CD4-positive, alpha-beta T cell (primary cell): ENCODE results near the gene HSP90AB1. TPM values are rescaled to one million over a fixed set of nuclear protein-coding genes. Genes with fewer than 3 reads are reported as not detected.

Source experiments
- ATAC-seq: fragments of 200-7000 bp; cut with Tn5 transposase; one replicate; pipeline ENCODE4 v1.10.0; 2022; ENCODE audit warnings: mild to moderate bottlenecking; ENCODE audit not compliant: poor library complexity
- CTCF ChIA-PET: fragments of 350-600 bp; sonication (Branson Sonifier 250); formaldehyde crosslinking; loops from one replicate; lab custom pipeline; 2021; ENCODE audit warnings: antibody characterized with exemption, inconsistent platforms; lab: Charles Lee
- POLR2A ChIA-PET: fragments of 350-600 bp; sonication (Branson Sonifier 250); formaldehyde crosslinking; loops from one replicate; lab custom pipeline; 2021; ENCODE audit warnings: antibody characterized with exemption, inconsistent platforms; lab: Charles Lee
- DNase-seq, 14 experiments: peaks; one replicate each; pipeline ENCODE4 v3.0.0-alpha.2; 2013 to 2020; ENCODE audit warnings: mixed read lengths in 2 of 14
- H3K27ac ChIP-seq, 2 donors: one replicate each; pipeline versions ENCODE4 v1.5.1 to v1.7.0; 2013; ENCODE audit warnings: low read length in 2 of 2, low read depth in 1 of 2, mild to moderate bottlenecking in 1 of 2
- H3K27me3 ChIP-seq, 2 experiments: 1 replicate in 1 of 2; 2 replicates in 1 of 2; pipeline versions ENCODE4 v1.6.1 to v1.7.0; 2013; ENCODE audit warnings: low read length in 2 of 2, control low read depth in 1 of 2, mild to moderate bottlenecking in 1 of 2, moderate library complexity in 1 of 2; ENCODE audit not compliant: insufficient read depth in 2 of 2, control insufficient read depth in 1 of 2
- H3K36me3 ChIP-seq: one replicate; pipeline ENCODE4 v1.6.1; 2013; ENCODE audit warnings: low read length, control low read depth; ENCODE audit not compliant: insufficient read depth
- H3K4me1 ChIP-seq: one replicate; pipeline ENCODE4 v1.6.1; 2013; ENCODE audit warnings: low read length, control low read depth; ENCODE audit not compliant: insufficient read depth
- H3K4me3 ChIP-seq: one replicate; pipeline ENCODE4 v1.5.1; 2013; ENCODE audit warnings: mild to moderate bottlenecking, low read length, moderate library complexity
- H3K9me3 ChIP-seq, 2 experiments: 1 replicate in 1 of 2; 2 replicates in 1 of 2; pipeline versions ENCODE4 v1.6.1 to v1.7.0; 2013; ENCODE audit warnings: low read length in 2 of 2, mild to moderate bottlenecking in 2 of 2, control low read depth in 1 of 2, moderate library complexity in 1 of 2; ENCODE audit not compliant: control insufficient read depth in 1 of 2, insufficient read depth in 1 of 2
- H3K27ac Mint-ChIP-seq: one replicate; pipeline ENCODE4 v1.8.0; 2020; ENCODE audit warnings: mixed read lengths
- H3K27me3 Mint-ChIP-seq: one replicate; pipeline ENCODE4 v1.8.0; 2021; ENCODE audit warnings: mixed read lengths
- H3K36me3 Mint-ChIP-seq: one replicate; pipeline ENCODE4 v1.8.0; 2021; ENCODE audit warnings: low read depth, mixed read lengths
- H3K4me1 Mint-ChIP-seq: one replicate; pipeline ENCODE4 v1.8.0; 2021; ENCODE audit warnings: low read depth, mixed read lengths
- H3K4me3 Mint-ChIP-seq: one replicate; pipeline ENCODE4 v1.8.0; 2020; ENCODE audit warnings: mild to moderate bottlenecking, mixed read lengths
- H3K9me3 Mint-ChIP-seq: one replicate; pipeline ENCODE4 v1.8.0; 2020; ENCODE audit warnings: mixed read lengths
- CTCF ChIP-seq: fragments of 200-600 bp; IDR thresholded peaks from one replicate; pipeline ENCODE4 v1.8.0; 2022; ENCODE audit warnings: antibody characterized with exemption, mild to moderate bottlenecking
- intact Hi-C, 2 experiments: fragments of 100-400 bp; cut with DNase I in 1 of 2; cut with micrococcal nuclease in 1 of 2; formaldehyde crosslinking; loops; one replicate each; pipeline versions ENCODE4 v1.15.1 to v1.9.0; 2023 to 2025; cut with DNase I, micrococcal nuclease
- total RNA-seq, 174 experiments: library from RNA in 2 of 174; stranded (reverse) in 2 of 174; gene quantifications; one replicate each; pipeline ENCODE4 v1.2.3 and lab custom pipeline; 2021 to 2026

HSP90AB1 gene
- total RNA-seq, 2 experiments from 2014 or later = 401 to 405 TPM

- Histone ChIP-seq H3K27ac (peak overlapping the region; percentile 92 to 98), H3K4me1 (peaks cover 37% of the 10 kb centered on the region), H3K27me3 (no peaks in the 10 kb centered on the region), H3K4me3 (peak overlapping the region; percentile 70), H3K9me3 (no peaks in the 10 kb centered on the region), H3K36me3 (peaks cover 29% of the 10 kb centered on the region)
- intact Hi-C loops = loop anchor here in 1 of 2 experiments (2.0 kb wide), 1 partner anchor 19 kb away; the partner anchor contains the start of gene NFKBIE
- POLR2A ChIA-PET = interaction anchor here (0.6 to 4.6 kb wide), 21 partner anchors 10 to 1463 kb away, joined by 3 to 135 read pairs (median 7); partner anchors contain the start of genes AARS2, CDC5L, GTPBP2 and PEX6
- no peaks in the 10 kb centered on the region for H3K9me3 Mint-ChIP-seq
- peaks cover 44% of the 10 kb centered on the region for H3K4me1 Mint-ChIP-seq
- peak; percentile 61 to 90 (median 76) for DNase-seq
- CTCF ChIA-PET = interaction anchor here (0.8 to 4.1 kb wide), 6 partner anchors 8 to 67 kb away, joined by 3 to 13 read pairs (median 8); partner anchors contain the start of genes AARS2, NFKBIE and SLC35B2
- H3K36me3 Mint-ChIP-seq = peaks cover 51% of the 10 kb centered on the region
- peak; percentile 27 for ATAC-seq
- peak overlapping the region; percentile 96 for H3K4me3 Mint-ChIP-seq
- no peak for TF ChIP-seq CTCF
- peaks cover 5% of the 10 kb centered on the region for H3K27me3 Mint-ChIP-seq
- peak overlapping the region; percentile 93 for H3K27ac Mint-ChIP-seq
Observed at GRCh38 chr6:44245912-44246662, 814 bp upstream of the HSP90AB1 start.

DNA sequence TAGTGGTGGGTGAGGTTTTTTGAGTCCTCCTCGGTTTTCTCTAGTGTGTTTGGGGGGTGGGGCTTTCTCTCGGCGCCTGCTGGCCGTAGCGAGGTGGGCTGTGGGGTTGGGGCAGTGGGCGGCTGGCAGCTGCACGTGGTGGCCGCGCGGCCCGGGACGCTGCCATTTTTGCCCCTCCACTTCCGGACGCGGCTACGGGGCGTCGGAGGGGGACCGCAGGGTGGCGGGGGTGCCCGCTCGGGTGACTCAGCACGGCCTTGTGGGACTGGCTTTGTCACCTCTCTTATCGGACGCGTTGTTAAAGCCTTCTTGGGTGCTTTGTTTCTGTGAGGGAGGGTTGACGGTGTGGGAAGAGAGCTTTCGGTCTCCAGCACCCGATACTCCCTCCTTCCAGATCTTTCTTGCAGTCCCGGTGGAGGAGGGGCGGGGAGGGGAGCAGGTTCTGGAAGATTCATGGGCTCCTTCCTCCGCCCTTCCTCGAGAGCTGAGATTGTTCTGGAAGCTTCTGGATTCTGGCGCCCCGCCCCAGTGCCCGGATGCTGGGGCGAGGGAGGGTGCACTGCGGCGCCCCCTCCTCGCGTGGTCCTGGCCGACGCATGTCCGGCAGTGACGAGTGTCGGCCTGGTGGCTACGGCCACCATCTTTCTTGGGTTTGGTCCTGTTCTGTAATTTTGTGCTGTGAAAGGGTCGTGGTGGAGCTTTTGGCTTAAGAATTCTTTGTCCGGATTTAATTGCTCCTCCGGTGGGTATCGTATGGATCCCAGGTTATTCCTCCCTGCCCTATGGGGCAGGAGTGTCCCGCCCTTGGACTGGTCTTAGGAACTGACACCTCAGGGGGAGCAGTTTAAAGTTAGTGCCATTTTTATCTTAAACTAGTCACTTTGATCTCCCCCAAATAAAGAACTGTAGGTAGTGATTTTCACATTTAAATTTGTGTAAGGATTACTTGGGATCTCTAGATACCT, 719 bp downstream of the HSP90AB1 start:
- CTCF ChIA-PET = interaction anchor here (0.6 to 4.1 kb wide), 7 partner anchors 9 to 1137 kb away, joined by 3 to 13 read pairs (median 6); partner anchors contain the start of genes AARS2, NFKBIE, SLC29A1 and SLC35B2
- Mint-ChIP-seq H3K27me3 (peaks cover 5% of the 10 kb centered on the region), H3K27ac (peak overlapping the region; percentile 93), H3K4me3 (peak overlapping the region; percentile 96), H3K36me3 (peaks cover 66% of the 10 kb centered on the region), H3K9me3 (no peaks in the 10 kb centered on the region), H3K4me1 (peaks cover 53% of the 10 kb centered on the region)
- ATAC-seq (peak; percentile 55), DNase-seq (peak; percentile 75 to 93 (median 86))
- H3K27me3 ChIP-seq = no peaks in the 10 kb centered on the region
- H3K27ac ChIP-seq = peak overlapping the region; percentile 92 to 98
- intact Hi-C loops = loop anchor here (1.0 to 2.0 kb wide), 3 partner anchors 10 to 18 kb away; partner anchors contain the start of genes NFKBIE (in 2 of the 2) and SLC35B2 (in 1 of the 2)
- H3K9me3 ChIP-seq = no peaks in the 10 kb centered on the region
- POLR2A ChIA-PET = interaction anchor here (0.8 to 4.6 kb wide), 22 partner anchors 8 to 1521 kb away, joined by 3 to 135 read pairs (median 6); partner anchors contain the start of genes AARS2, CDC5L, GTPBP2 and PEX6
- peaks cover 37% of the 10 kb centered on the region for H3K4me1 ChIP-seq
- peaks cover 44% of the 10 kb centered on the region for H3K36me3 ChIP-seq
- peak overlapping the region; percentile 70 for H3K4me3 ChIP-seq
- no peak for TF ChIP-seq CTCF
